Caco-2 (cell line): Measurements from ENCODE around the gene VASN. TPM values are rescaled to one million over a fixed set of nuclear protein-coding genes. Genes with fewer than 3 reads are reported as not detected.

ENCODE experiments used
- BruUV-seq: library from RNA; stranded (reverse); fragments of 400-500 nt; replicated peaks from 2 replicates; lab custom pipeline; 2021; lab: Mats Ljungman, UMichigan
- CTCF ChIA-PET: fragments of 300-600 bp; sonication (Branson Sonifier 250); formaldehyde crosslinking; loops from one replicate; lab custom pipeline; 2022; ENCODE audit warnings: antibody characterized with exemption; lab: Charles Lee
- POLR2A ChIA-PET: fragments of 300-600 bp; sonication (Branson Sonifier 250); formaldehyde crosslinking; loops from one replicate; lab custom pipeline; 2022; ENCODE audit warnings: antibody characterized with exemption; lab: Charles Lee
- DNase-seq, 2 experiments: peaks; one replicate each; pipeline versions ENCODE4 v3.0.0 to v3.0.0-alpha.2; 2020 to 2022
- H3K27me3 ChIP-seq: replicated peaks from 2 replicates; pipeline ENCODE4 v1.6.0; 2011; ENCODE audit warnings: low read length; ENCODE audit not compliant: control insufficient read depth, insufficient read depth
- H3K36me3 ChIP-seq: 2 replicates; pipeline ENCODE4 v1.5.1; 2011; ENCODE audit warnings: low read length; ENCODE audit not compliant: control insufficient read depth, insufficient read depth
- H3K4me1 ChIP-seq: fragments of 250-450 bp; sonication (Bioruptor Pico); 2 replicates; pipeline ENCODE4 v1.5.1; 2020; ENCODE audit warnings: mild to moderate bottlenecking
- H3K4me3 ChIP-seq: 2 replicates; pipeline ENCODE4 v1.5.1; 2011; ENCODE audit warnings: low read depth, mild to moderate bottlenecking, control low read depth, low read length
- H3K9me3 ChIP-seq: fragments of 250-450 bp; sonication (Bioruptor Pico); 2 replicates; pipeline ENCODE4 v1.5.1; 2020; ENCODE audit warnings: mild to moderate bottlenecking, moderate library complexity
- H3K27ac Mint-ChIP-seq: one replicate; pipeline ENCODE4 v1.8.0; 2022; ENCODE audit warnings: mixed read lengths; ENCODE audit not compliant: unreplicated experiment
- H3K27me3 Mint-ChIP-seq: one replicate; pipeline ENCODE4 v1.8.0; 2022; ENCODE audit warnings: mixed read lengths; ENCODE audit not compliant: insufficient read depth, unreplicated experiment
- H3K36me3 Mint-ChIP-seq: one replicate; pipeline ENCODE4 v1.8.0; 2022; ENCODE audit warnings: mild to moderate bottlenecking, mixed read lengths; ENCODE audit not compliant: insufficient read depth, unreplicated experiment
- H3K4me1 Mint-ChIP-seq: one replicate; pipeline ENCODE4 v1.8.0; 2022; ENCODE audit warnings: low read depth, mixed read lengths; ENCODE audit not compliant: unreplicated experiment
- H3K4me3 Mint-ChIP-seq: one replicate; pipeline ENCODE4 v1.8.0; 2022; ENCODE audit warnings: mild to moderate bottlenecking, moderate library complexity, mixed read lengths; ENCODE audit not compliant: unreplicated experiment
- H3K9me3 Mint-ChIP-seq: one replicate; pipeline ENCODE4 v1.8.0; 2022; ENCODE audit warnings: mixed read lengths; ENCODE audit not compliant: unreplicated experiment
- CTCF ChIP-seq, 2 experiments: fragments of 200-600 bp in 1 of 2; IDR thresholded peaks; 1 replicate in 1 of 2; 2 replicates in 1 of 2; pipeline versions ENCODE4 v1.5.1 to v1.8.0; 2011 to 2022; ENCODE audit warnings: antibody characterized with exemption in 1 of 2, control low read depth in 1 of 2, inconsistent platforms in 1 of 2, low read depth in 1 of 2, low read length in 1 of 2, mild to moderate bottlenecking in 1 of 2, moderate library complexity in 1 of 2; ENCODE audit not compliant: insufficient read depth in 1 of 2, severe bottlenecking in 1 of 2, unreplicated experiment in 1 of 2
- intact Hi-C: fragments of 100-400 bp; cut with micrococcal nuclease; formaldehyde crosslinking; loops from one replicate; pipeline ENCODE4 v1.10.0; 2022; ENCODE audit not compliant: unreplicated experiment
- total RNA-seq: library from RNA; stranded (reverse); gene quantifications from 2 replicates; pipeline ENCODE4 v1.2.3, GENCODE V29; 2022

Gene VASN
- total RNA-seq, 1 experiment from 2014 or later: 2.7 TPM

GRCh38 chr16:4323071-4323844 is 48.4 kb upstream of the VASN start:
- intact Hi-C loops: no loop called here
- no peak for TF ChIP-seq CTCF (IDR thresholded peaks at IDR 0.05; ENCODE audit: insufficient read depth in 1 of 2, low read depth in 1 of 2, low read length in 1 of 2, severe bottlenecking in 1 of 2, unreplicated experiment in 1 of 2)
- no peak for DNase-seq
- no peaks in the 10 kb centered on the region for H3K27me3 ChIP-seq
- BruUV-seq: no TSS peak
- Mint-ChIP-seq H3K4me3 (no peak overlapping the region), H3K27me3 (no peaks in the 10 kb centered on the region), H3K4me1 (no peaks in the 10 kb centered on the region), H3K27ac (no peak overlapping the region), H3K9me3 (no peaks in the 10 kb centered on the region), H3K36me3 (peaks cover 5% of the 10 kb centered on the region)
- POLR2A ChIA-PET: no interaction called here
- CTCF ChIA-PET: interaction anchor here (1.6 kb wide), 1 partner anchor 123 kb away, joined by 4 read pairs; no protein-coding TSS in a partner anchor
- no peak overlapping the region for H3K4me3 ChIP-seq
- H3K9me3 ChIP-seq: no peaks in the 10 kb centered on the region
- H3K4me1 ChIP-seq: peaks cover 13% of the 10 kb centered on the region
- no peaks in the 10 kb centered on the region; the same call in 1 of the 2 replicates for H3K36me3 ChIP-seq

- Histone ChIP-seq H3K9me3 (no peaks in the 10 kb centered on the region), H3K36me3 (no peaks in the 10 kb centered on the region; the same call in 1 of the 2 replicates), H3K4me1 (peaks cover 6% of the 10 kb centered on the region), H3K27me3 (no peaks in the 10 kb centered on the region), H3K4me3 (no peak overlapping the region)
- no peak overlapping the region for H3K4me3 Mint-ChIP-seq
- H3K4me1 Mint-ChIP-seq: no peaks in the 10 kb centered on the region
- ChIA-PET CTCF (interaction anchor here (1.6 kb wide), 1 partner anchor 124 kb away, joined by 4 read pairs; no protein-coding TSS in a partner anchor), POLR2A (no interaction called here)
- peaks cover 5% of the 10 kb centered on the region for H3K36me3 Mint-ChIP-seq
- intact Hi-C loops: no loop called here
- H3K9me3 Mint-ChIP-seq: no peaks in the 10 kb centered on the region
- H3K27me3 Mint-ChIP-seq: no peaks in the 10 kb centered on the region
- DNase-seq: no peak
- TF ChIP-seq CTCF (IDR thresholded peaks at IDR 0.05; ENCODE audit: insufficient read depth in 1 of 2, low read depth in 1 of 2, low read length in 1 of 2, severe bottlenecking in 1 of 2, unreplicated experiment in 1 of 2): no peak
- no peak overlapping the region for H3K27ac Mint-ChIP-seq
- BruUV-seq: no TSS peak
Observed at GRCh38 chr16:4323845-4324488, 47.7 kb upstream of the VASN start.

GRCh38 chr16:4324492-4325252 is 47.0 kb upstream of the VASN start:
- Mint-ChIP-seq H3K4me3 (no peak overlapping the region), H3K27ac (no peak overlapping the region), H3K4me1 (no peaks in the 10 kb centered on the region), H3K9me3 (no peaks in the 10 kb centered on the region), H3K27me3 (no peaks in the 10 kb centered on the region), H3K36me3 (peaks cover 5% of the 10 kb centered on the region)
- H3K9me3 ChIP-seq: no peaks in the 10 kb centered on the region
- TF ChIP-seq CTCF (IDR thresholded peaks at IDR 0.05; ENCODE audit: insufficient read depth in 1 of 2, low read depth in 1 of 2, low read length in 1 of 2, severe bottlenecking in 1 of 2, unreplicated experiment in 1 of 2): no peak
- H3K36me3 ChIP-seq: no peaks in the 10 kb centered on the region; the same call in 1 of the 2 replicates
- no peak overlapping the region for H3K4me3 ChIP-seq
- no peaks in the 10 kb centered on the region for H3K27me3 ChIP-seq
- POLR2A ChIA-PET: no interaction called here
- BruUV-seq: no TSS peak
- DNase-seq: no peak
- no peaks in the 10 kb centered on the region for H3K4me1 ChIP-seq
- intact Hi-C loops: no loop called here
- CTCF ChIA-PET: interaction anchor here (1.6 kb wide), 1 partner anchor 124 kb away, joined by 4 read pairs; no protein-coding TSS in a partner anchor
